ENCODE data around the gene INKA1.

DNA sequence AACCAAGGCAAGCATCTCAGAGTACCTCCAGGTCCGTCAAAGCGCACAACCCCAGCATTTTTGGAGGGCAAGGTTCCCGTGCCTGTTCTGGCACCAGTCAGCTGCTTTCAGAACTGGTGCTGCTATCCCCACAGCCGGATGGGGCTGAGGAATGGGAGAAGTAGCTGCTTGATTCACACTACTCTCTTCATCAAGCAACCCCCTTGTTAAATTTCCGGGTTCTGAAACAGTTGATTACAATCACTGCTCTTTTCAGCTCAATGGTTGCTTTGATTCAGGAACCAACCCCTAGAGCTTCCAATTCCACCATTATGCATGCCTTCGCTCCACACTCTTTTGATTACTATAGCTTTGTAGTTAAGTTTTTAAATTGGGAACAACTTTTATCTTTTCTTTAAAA lies 23.0 kb downstream of the INKA1 start:
- TF ChIP-seq, protein P1, sequence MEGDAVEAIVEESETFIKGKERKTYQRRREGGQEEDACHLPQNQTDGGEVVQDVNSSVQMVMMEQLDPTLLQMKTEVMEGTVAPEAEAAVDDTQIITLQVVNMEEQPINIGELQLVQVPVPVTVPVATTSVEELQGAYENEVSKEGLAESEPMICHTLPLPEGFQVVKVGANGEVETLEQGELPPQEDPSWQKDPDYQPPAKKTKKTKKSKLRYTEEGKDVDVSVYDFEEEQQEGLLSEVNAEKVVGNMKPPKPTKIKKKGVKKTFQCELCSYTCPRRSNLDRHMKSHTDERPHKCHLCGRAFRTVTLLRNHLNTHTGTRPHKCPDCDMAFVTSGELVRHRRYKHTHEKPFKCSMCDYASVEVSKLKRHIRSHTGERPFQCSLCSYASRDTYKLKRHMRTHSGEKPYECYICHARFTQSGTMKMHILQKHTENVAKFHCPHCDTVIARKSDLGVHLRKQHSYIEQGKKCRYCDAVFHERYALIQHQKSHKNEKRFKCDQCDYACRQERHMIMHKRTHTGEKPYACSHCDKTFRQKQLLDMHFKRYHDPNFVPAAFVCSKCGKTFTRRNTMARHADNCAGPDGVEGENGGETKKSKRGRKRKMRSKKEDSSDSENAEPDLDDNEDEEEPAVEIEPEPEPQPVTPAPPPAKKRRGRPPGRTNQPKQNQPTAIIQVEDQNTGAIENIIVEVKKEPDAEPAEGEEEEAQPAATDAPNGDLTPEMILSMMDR (optimal IDR thresholded peaks at IDR 0.05 in 1 of 3, IDR thresholded peaks at IDR 0.05 in 1 of 3, conservative IDR thresholded peaks at IDR 0.05 in 1 of 3; ENCODE audit: extremely low read depth in 1 of 3, insufficient read depth in 2 of 3, low read length in 3 of 3), result no peak
- TF ChIP-seq EZH2 (IDR thresholded peaks at IDR 0.05; ENCODE audit: low read length), result no peak
